K562 (cell line): ENCODE data around the gene MAP3K12. TPM values are rescaled to one million over a fixed set of nuclear protein-coding genes. Genes with fewer than 3 reads are reported as not detected.

Source experiments
- ATAC-seq: fragments of 200-7000 bp; cut with Tn5 transposase; 3 replicates; pipeline ENCODE4 v1.9.1; 2020; ENCODE audit warnings: moderate library complexity
- BruUV-seq: library from RNA; stranded (reverse); fragments of 400-500 nt; replicated peaks from 2 replicates; lab custom pipeline; 2021; lab: Mats Ljungman, UMichigan
- CTCF ChIA-PET: fragments of 300-600 bp; formaldehyde crosslinking; extraction: SDS; loops from one replicate; lab custom pipeline; 2021; ENCODE audit warnings: low intra/inter-chr PET ratio; lab: Yijun Ruan, JAX
- POLR2A ChIA-PET: fragments of 300-600, 350-650 bp; sonication (Branson Sonifier 250); formaldehyde crosslinking; extraction: SDS; loops from one replicate; lab custom pipeline; 2021; ENCODE audit warnings: antibody characterized with exemption, inconsistent platforms; lab: Yijun Ruan, JAX
- DNase-seq, 4 experiments: peaks; one replicate each; pipeline versions ENCODE4 v3.0.0 to v3.0.0-alpha.2; 2011 to 2018; ENCODE audit warnings: low spot score in 3 of 4, mixed read lengths in 3 of 4; ENCODE audit errors: extremely low read depth in 1 of 4
- FAIRE-seq: peaks from 2 replicates; lab custom pipeline; 2011; peaks lifted over from hg19 to GRCh38; lab: Jason Lieb, UNC
- H2AFZ ChIP-seq: 2 replicates; pipeline ENCODE4 v1.6.0; 2011; ENCODE audit warnings: low read depth, low read length, control low read depth, inconsistent platforms
- H3K27ac ChIP-seq: fragments of 200-600 bp; 3 replicates; pipeline ENCODE4 v1.8.0; 2011; ENCODE audit warnings: low read depth, mild to moderate bottlenecking, control low read depth, inconsistent platforms, low read length, moderate library complexity, mixed read lengths; ENCODE audit errors: extremely low read depth
- H3K27me3 ChIP-seq, 2 experiments: fragments of 300-600 bp in 1 of 2; 2 replicates in 1 of 2; 3 replicates in 1 of 2; pipeline versions ENCODE4 v1.6.0 to v1.8.0; 2011; ENCODE audit warnings: inconsistent platforms in 2 of 2, low read length in 2 of 2, mild to moderate bottlenecking in 1 of 2, mixed read lengths in 1 of 2, moderate library complexity in 1 of 2; ENCODE audit not compliant: control insufficient read depth in 2 of 2, insufficient read depth in 2 of 2
- H3K36me3 ChIP-seq: fragments of 300-600 bp; 3 replicates; pipeline ENCODE4 v1.8.0; 2011; ENCODE audit warnings: mild to moderate bottlenecking, low read length, inconsistent platforms; ENCODE audit not compliant: control insufficient read depth, insufficient read depth
- H3K4me1 ChIP-seq, 2 experiments: fragments of 200-600 bp in 1 of 2; replicated peaks in 1 of 2; 2 replicates in 1 of 2; 3 replicates in 1 of 2; pipeline versions ENCODE4 v1.5.1 to v1.8.0; 2011; ENCODE audit warnings: inconsistent platforms in 2 of 2, low read length in 2 of 2, mild to moderate bottlenecking in 1 of 2, mixed read lengths in 1 of 2, moderate library complexity in 1 of 2; ENCODE audit not compliant: control insufficient read depth in 2 of 2, insufficient read depth in 2 of 2
- H3K4me2 ChIP-seq: 2 replicates; pipeline ENCODE4 v1.6.1; 2011; ENCODE audit warnings: low read length, control low read depth, inconsistent platforms, mixed read lengths; ENCODE audit not compliant: insufficient read depth
- H3K4me3 ChIP-seq: fragments of 200-600 bp; sonication (generic), shearing (Covaris generic); 2 replicates; pipeline ENCODE4 v1.5.1; 2016; ENCODE audit warnings: control low read depth, inconsistent platforms
- H3K79me2 ChIP-seq: fragments of 200-600 bp; 3 replicates; pipeline ENCODE4 v1.8.0; 2011; ENCODE audit warnings: low read length, inconsistent platforms; ENCODE audit not compliant: control insufficient read depth, insufficient read depth
- H3K9ac ChIP-seq, 2 experiments: 2 replicates each; pipeline versions ENCODE4 v1.6.0 to v1.6.1; 2011; ENCODE audit warnings: low read depth in 2 of 2, low read length in 2 of 2, control low read depth in 1 of 2, inconsistent platforms in 1 of 2, mild to moderate bottlenecking in 1 of 2, mixed read lengths in 1 of 2; ENCODE audit not compliant: insufficient read depth in 1 of 2
- H3K9me1 ChIP-seq: one replicate; pipeline ENCODE4 v1.6.0; 2011; ENCODE audit warnings: inconsistent platforms, mild to moderate bottlenecking, low read length, moderate library complexity; ENCODE audit not compliant: control insufficient read depth, insufficient read depth
- H3K9me3 ChIP-seq: replicated peaks from 2 replicates; pipeline ENCODE4 v1.5.1; 2011; ENCODE audit warnings: low read depth, low read length, inconsistent platforms; ENCODE audit not compliant: control insufficient read depth, insufficient read depth
- H4K20me1 ChIP-seq: replicated peaks from 2 replicates; pipeline ENCODE4 v1.6.1; 2011; ENCODE audit warnings: low read length, inconsistent platforms, mixed read lengths; ENCODE audit not compliant: control insufficient read depth, insufficient read depth
- CEBPB ChIP-seq: fragments of 450-650 bp; IDR thresholded peaks from 2 replicates; pipeline ENCODE4 v1.6.1; 2016; ENCODE audit warnings: missing genetic modification characterization, missing compliant biosample characterization
- CREM ChIP-seq: IDR thresholded peaks from 2 replicates; pipeline ENCODE4 v1.6.1; 2014; ENCODE audit warnings: antibody characterized with exemption, low read depth
- EHMT2 ChIP-seq: fragments of 450-650 bp; IDR thresholded peaks from 2 replicates; pipeline ENCODE4 v1.6.1; 2018; ENCODE audit warnings: antibody characterized with exemption
- OTX1 ChIP-seq: fragments of 450-650 bp; formaldehyde crosslinking; IDR thresholded peaks from 2 replicates; pipeline ENCODE4 v1.4.0; 2022; ENCODE audit warnings: mild to moderate bottlenecking
- PHF21A ChIP-seq: fragments of 450-650 bp; IDR thresholded peaks from 2 replicates; pipeline ENCODE4 v1.6.1; 2017; ENCODE audit warnings: low read depth, borderline replicate concordance
- POLR2AphosphoS2 ChIP-seq: IDR thresholded peaks from 2 replicates; pipeline ENCODE4 v1.6.1; 2012; ENCODE audit warnings: low read length, improper control_type of control experiment
- POLR2AphosphoS5 ChIP-seq: IDR thresholded peaks from 2 replicates; pipeline ENCODE4 v1.6.1; 2011; ENCODE audit warnings: mild to moderate bottlenecking, low read depth, low read length, moderate library complexity; ENCODE audit not compliant: control insufficient read depth, insufficient read depth
- RCOR1 ChIP-seq, 2 experiments: IDR thresholded peaks; 2 replicates each; pipeline ENCODE4 v1.6.1; 2012; ENCODE audit warnings: low read depth in 2 of 2, low read length in 2 of 2, borderline replicate concordance in 1 of 2, improper control_type of control experiment in 1 of 2
- SOX6 ChIP-seq: fragments of 450-650 bp; IDR thresholded peaks from 2 replicates; pipeline ENCODE4 v1.6.1; 2014; ENCODE audit warnings: mild to moderate bottlenecking
- WGBS: fragments of 100-300 bp; shearing (Covaris generic); methylation state at CpG from one replicate; pipeline ENCODE4 v1.1.6; 2016; ENCODE audit warnings: low coverage, mixed read lengths; ENCODE audit not compliant: insufficient coverage; ENCODE audit errors: missing lambda C conversion rate; 5-methylcytosine and 5-hydroxymethylcytosine counted together
- in situ Hi-C: fragments of 300-500 bp; cut with MboI; formaldehyde crosslinking; loops from 4 replicates; pipeline ENCODE4 v1.15.0; 2018; ENCODE audit warnings: inconsistent platforms, mixed read lengths
- intact Hi-C: fragments of 100-400 bp; cut with micrococcal nuclease; formaldehyde crosslinking; loops from 2 replicates; pipeline ENCODE4 v1.14.2; 2022
- polyA plus RNA-seq, 8 experiments: library from polyadenylated mRNA; depleted of rRNA in 4 of 8; stranded (reverse) in 5 of 8; unstranded in 3 of 8; fragments of >200 nt; fragmentation: Nextera tagmentation in 2 of 8; fragmentation: Illumina TruSeq in 1 of 8; extraction: Ambion mirVana in 2 of 8; extraction: Trizol in 1 of 8; gene quantifications; 2 replicates each; pipeline versions ENCODE4 v1.2.1 to v1.2.3, GENCODE V29; 2011 to 2014; ENCODE audit warnings: inconsistent platforms in 1 of 8, missing spikeins in 1 of 8
- total RNA-seq, 7 experiments: library from RNA; depleted of rRNA in 6 of 7; stranded (reverse); fragments of >200 nt in 6 of 7; fragmentation: Illumina TruSeq in 2 of 7; extraction: Trizol in 2 of 7; gene quantifications; 2 replicates each; pipeline versions ENCODE4 v1.2.1 to v1.2.3, GENCODE V29; 2011 to 2021; ENCODE audit warnings: low replicate concordance in 1 of 7
- TF ChIP-seq, protein P1 (sequence below): fragments of 450-650 bp; IDR thresholded peaks from 2 replicates; pipeline ENCODE4 v1.7.0; 2016; ENCODE audit warnings: borderline replicate concordance

The MAP3K12 gene
- total and polyA plus RNA-seq, 9 of the 15 experiments (the other 6 are each of a cell fraction or from before 2014, with no cell fraction given): 0.10 to 2.4 (median 1.6) TPM

DNA sequence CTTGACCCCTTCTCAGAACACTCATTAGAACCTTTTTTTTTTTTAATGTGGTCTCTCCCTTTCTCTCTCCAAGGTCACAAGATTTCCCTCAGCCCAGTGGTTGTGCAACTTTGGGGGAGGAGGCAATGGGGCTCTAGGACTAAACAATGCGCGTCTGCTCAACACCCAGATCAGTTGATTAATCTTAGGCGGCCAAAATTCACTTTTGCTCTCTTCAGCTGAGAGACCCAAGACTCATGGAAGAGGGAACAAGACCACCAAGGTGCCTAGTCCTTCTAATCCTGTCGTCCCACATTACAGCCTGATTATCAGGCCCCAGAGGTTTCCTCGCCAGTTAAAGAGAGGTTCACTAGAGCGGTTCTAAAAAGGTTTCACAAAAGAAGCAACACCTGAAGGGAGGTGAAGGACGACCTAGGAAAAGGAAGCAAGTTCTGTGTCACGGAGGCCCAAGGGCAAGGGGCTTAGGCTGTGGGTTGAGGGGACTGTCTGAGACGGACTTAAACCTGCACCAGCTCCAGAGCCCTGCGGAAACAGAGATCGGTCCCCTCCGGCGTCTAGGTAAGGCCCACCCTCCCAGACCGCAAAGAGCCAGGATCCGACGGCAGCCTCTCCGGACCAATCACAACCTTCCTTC, 1.0 kb upstream of the MAP3K12 start:
- no peak; the same call in 2 of the 3 replicates for ATAC-seq
- Histone ChIP-seq H3K4me3 (peak overlapping the region; percentile 79), H3K9ac (peak overlapping the region; percentile 89 to 97), H3K9me1 (no peaks in the 10 kb centered on the region), H3K4me2 (peak overlapping the region; percentile 87), H3K4me1 (peaks cover 37 to 44% of the 10 kb centered on the region in 2 experiments; a peak in 4 of 5 replicates), H3K79me2 (peaks cover 27% of the 10 kb centered on the region), H2AFZ (peak overlapping the region; percentile 58), H3K9me3 (no peaks in the 10 kb centered on the region), H3K36me3 (peaks cover 22% of the 10 kb centered on the region; the same call in 2 of the 3 replicates), H4K20me1 (no peaks in the 10 kb centered on the region), H3K27ac (peak overlapping the region; percentile 97), H3K27me3 (no peaks in the 10 kb centered on the region)
- CTCF ChIA-PET: no interaction called here
- in situ Hi-C loops: loop anchor here (10.0 kb wide), 1 partner anchor 175 kb away; the partner anchor contains the start of gene AAAS
- FAIRE-seq: no peak
- BruUV-seq: TSS peak; percentile 90
- POLR2A ChIA-PET: interaction anchor here (0.6 to 2.7 kb wide), 32 partner anchors 8 to 421 kb away, joined by 3 to 24 read pairs (median 4); partner anchors contain the start of genes AAAS, SP1 and SPRYD3
- peak; percentile 65 to 99 (median 97) for DNase-seq
- intact Hi-C loops: loop anchor here (10.0 kb wide), 1 partner anchor 435 kb away; no protein-coding TSS in a partner anchor
- 0% methylated on average over 17 of the region's 17 CpGs for WGBS
- peak; percentile 99 for TF ChIP-seq CEBPB
- no peak for TF ChIP-seq EHMT2
- TF ChIP-seq OTX1 (CRISPR knock-in tag): 0 out of 2 replicates have a peak, but pooled peaks have one; percentile 29
- TF ChIP-seq PHF21A: no peak
- TF ChIP-seq CREM: no peak
- TF ChIP-seq POLR2AphosphoS2: 0 out of 2 replicates have a peak, but pooled peaks have one; percentile 27
- peak in 1 of 2 experiments; percentile 24; a peak in 1 of 4 replicates for TF ChIP-seq RCOR1 (IDR thresholded peaks at IDR 0.05; ENCODE audit: borderline replicate concordance in 1 of 2, low read depth in 2 of 2, low read length in 2 of 2)
- TF ChIP-seq, protein P1, sequence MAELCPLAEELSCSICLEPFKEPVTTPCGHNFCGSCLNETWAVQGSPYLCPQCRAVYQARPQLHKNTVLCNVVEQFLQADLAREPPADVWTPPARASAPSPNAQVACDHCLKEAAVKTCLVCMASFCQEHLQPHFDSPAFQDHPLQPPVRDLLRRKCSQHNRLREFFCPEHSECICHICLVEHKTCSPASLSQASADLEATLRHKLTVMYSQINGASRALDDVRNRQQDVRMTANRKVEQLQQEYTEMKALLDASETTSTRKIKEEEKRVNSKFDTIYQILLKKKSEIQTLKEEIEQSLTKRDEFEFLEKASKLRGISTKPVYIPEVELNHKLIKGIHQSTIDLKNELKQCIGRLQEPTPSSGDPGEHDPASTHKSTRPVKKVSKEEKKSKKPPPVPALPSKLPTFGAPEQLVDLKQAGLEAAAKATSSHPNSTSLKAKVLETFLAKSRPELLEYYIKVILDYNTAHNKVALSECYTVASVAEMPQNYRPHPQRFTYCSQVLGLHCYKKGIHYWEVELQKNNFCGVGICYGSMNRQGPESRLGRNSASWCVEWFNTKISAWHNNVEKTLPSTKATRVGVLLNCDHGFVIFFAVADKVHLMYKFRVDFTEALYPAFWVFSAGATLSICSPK: no peak
- peak; percentile 48 for TF ChIP-seq POLR2AphosphoS5
- TF ChIP-seq SOX6: no peak
